IPS DF 6.9 (cell line): Measurements from ENCODE around the gene DIP2C.
"Not testable (repeated sequence)": the region's sequence is repeated elsewhere in the genome, so short reads cannot be mapped to it uniquely, and the experiment has no call there.

Source experiments
- DNase-seq: peaks from one replicate; pipeline ENCODE4 v3.0.0-alpha.2; 2013; ENCODE audit warnings: low read depth, low spot score
- H3K27ac ChIP-seq: one replicate; pipeline ENCODE4 v1.5.1; 2013; ENCODE audit warnings: low read length, control low read depth
- H3K27me3 ChIP-seq: 2 replicates; pipeline ENCODE4 v1.6.1; 2013; ENCODE audit warnings: mild to moderate bottlenecking, low read length; ENCODE audit not compliant: control insufficient read depth, insufficient read depth
- H3K36me3 ChIP-seq: 2 replicates; pipeline ENCODE4 v1.6.1; 2013; ENCODE audit warnings: low read length; ENCODE audit not compliant: control insufficient read depth, insufficient read depth
- H3K4me1 ChIP-seq: 2 replicates; pipeline ENCODE4 v1.6.1; 2013; ENCODE audit warnings: low read length; ENCODE audit not compliant: control insufficient read depth, insufficient read depth
- H3K4me3 ChIP-seq: 2 replicates; pipeline ENCODE4 v1.5.1; 2013; ENCODE audit warnings: mild to moderate bottlenecking, low read length
- H3K9me3 ChIP-seq: 2 replicates; pipeline ENCODE4 v1.6.1; 2013; ENCODE audit warnings: low read length, inconsistent platforms; ENCODE audit not compliant: control insufficient read depth, insufficient read depth
- WGBS: extraction: QIAGEN DNeasy Blood & Tissue Kit; methylation state at CpG from one replicate; pipeline ENCODE4 v1.1.7; 2013; ENCODE audit warnings: mixed read lengths, missing lambda C conversion rate; ENCODE audit not compliant: insufficient read length, insufficient coverage; 5-methylcytosine and 5-hydroxymethylcytosine counted together

DIP2C gene

DNA sequence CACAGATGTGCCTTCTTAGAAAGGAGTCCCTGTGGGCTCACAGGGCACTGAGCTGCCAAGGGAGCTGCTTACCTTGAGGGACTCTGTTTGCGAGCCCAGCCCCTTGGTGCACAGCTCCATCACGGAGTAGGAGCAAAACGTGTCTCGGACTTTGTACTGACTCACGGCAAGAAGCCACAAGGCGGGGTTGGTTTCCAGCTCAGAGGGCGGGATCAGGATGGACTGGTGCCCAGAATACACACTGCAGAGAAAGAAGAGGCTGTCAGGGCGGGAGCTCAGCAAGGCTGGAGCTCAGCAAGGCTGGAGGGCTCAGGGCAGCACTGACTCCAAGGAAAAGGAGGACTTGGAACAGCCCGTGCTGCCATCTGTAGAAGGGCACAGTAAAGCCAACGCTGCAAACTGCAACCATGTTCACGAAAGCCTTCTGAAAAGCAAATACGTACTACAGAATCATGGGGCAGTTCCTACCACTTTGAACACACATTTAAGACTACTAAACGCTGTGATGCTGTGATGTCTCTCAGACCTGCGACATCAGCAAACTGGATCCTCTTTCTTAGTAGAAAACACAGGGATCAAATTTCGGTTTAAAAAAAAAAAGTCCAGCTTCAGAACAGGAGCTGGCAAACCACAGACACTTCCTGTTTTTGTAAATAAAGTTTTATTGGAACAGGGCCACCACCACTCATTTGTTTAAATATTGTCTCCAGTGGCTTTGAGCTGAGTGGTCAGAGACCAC, 359.9 kb downstream of the DIP2C start:
- H3K9me3 ChIP-seq, result no peaks in the 10 kb centered on the region
- H3K27ac ChIP-seq, result no peak overlapping the region
- H3K36me3 ChIP-seq, result no peaks in the 10 kb centered on the region
- 0 out of 2 replicates have a peak, but pooled peaks cover 2% of the 10 kb centered on the region for H3K4me1 ChIP-seq
- H3K4me3 ChIP-seq, result no peak overlapping the region
- WGBS, result no CpG with 5 or more reads among the region's 15 CpGs
- no peaks in the 10 kb centered on the region for H3K27me3 ChIP-seq
- DNase-seq, result no peak

DNA sequence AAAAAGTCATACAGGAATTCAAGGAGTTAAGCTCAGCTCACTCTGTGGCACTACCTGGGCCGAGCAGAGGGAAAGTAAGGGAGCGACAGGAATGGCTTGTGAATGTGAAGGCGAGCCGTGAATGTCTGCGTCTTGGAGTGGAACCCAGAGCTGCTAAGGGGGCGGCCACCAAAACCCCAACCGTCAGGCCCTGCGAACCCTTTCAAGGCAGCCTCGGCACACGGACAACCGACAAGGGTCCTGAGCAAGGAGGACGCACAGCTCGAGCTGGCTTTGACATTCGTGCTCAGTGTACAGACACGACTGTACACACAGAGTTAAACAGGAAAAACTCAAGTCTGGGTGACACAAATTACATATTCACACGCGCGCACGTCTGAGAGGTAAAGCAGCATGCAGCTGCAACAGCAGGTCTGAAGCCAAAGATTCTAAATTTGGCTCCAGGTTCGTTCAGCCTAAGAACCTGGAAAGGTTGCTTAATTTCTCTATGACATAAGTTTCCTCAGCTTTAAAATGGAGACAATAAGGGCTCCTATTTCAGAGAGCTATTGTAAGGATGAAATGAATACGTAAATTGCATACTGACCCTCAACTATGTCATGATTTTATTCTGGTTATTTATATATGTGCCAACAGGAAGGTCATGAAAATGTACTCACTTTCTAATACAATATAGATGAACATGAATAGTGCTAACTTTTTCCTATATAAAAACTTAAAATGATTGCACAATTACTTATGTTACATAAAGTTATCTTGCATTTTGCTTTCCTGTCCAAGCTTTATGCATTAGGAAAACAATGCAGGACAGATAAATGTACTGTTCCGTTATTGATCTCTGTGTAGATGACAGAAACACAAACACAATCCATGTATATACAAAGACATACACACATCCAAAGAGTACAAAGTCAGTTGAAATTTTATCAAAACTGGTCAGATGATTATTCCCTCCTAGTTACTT, 361.3 kb downstream of the DIP2C start:
- H3K4me3 ChIP-seq, result no peak overlapping the region
- DNase-seq, result no peak
- H3K4me1 ChIP-seq, result 0 out of 2 replicates have a peak, but pooled peaks cover 2% of the 10 kb centered on the region
- no peak overlapping the region for H3K27ac ChIP-seq
- no peaks in the 10 kb centered on the region for H3K9me3 ChIP-seq
- WGBS, result no CpG with 5 or more reads among the region's 22 CpGs
- H3K36me3 ChIP-seq, result no peaks in the 10 kb centered on the region
- H3K27me3 ChIP-seq, result no peaks in the 10 kb centered on the region

DNA sequence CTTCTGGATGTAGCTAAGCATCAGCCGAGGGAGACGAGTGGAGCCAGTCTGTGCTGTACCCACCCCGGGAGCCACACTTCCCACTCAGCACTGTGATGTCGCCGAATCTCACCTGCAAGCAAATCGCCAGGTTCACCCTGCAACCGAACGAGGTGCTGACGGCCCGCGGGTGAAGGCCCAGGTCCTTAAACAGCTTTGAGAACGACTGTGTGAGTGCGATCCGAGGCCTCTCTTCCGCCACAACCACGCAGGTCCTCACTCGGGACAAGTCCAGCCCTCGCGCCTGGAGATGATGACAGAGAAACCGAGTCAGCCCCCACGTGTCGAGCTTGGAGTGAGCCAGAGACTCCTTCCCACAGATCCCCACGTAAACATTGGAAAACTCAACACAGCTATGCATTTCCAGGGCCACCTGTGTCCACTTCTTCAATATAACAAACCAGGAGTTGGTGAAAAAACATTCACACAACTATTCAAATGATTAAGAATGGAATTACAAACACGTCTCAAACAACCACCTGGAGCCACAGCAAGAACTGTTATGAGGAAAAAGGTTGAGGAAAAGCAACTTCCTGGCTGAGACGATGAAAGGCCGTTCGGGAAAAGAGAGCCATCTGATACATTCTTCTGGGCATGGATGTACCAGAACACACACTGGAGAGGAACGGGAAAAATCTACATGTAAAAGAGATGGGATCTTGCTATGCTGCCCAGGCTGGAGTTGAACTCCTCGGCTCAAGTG, 362.4 kb downstream of the DIP2C start:
- no peaks in the 10 kb centered on the region for H3K9me3 ChIP-seq
- 0 out of 2 replicates have a peak, but pooled peaks cover 2% of the 10 kb centered on the region for H3K4me1 ChIP-seq
- H3K4me3 ChIP-seq, result no peak overlapping the region
- H3K36me3 ChIP-seq, result no peaks in the 10 kb centered on the region
- no peak for DNase-seq
- no peak overlapping the region for H3K27ac ChIP-seq
- WGBS, result no CpG with 5 or more reads among the region's 29 CpGs
- H3K27me3 ChIP-seq, result no peaks in the 10 kb centered on the region

DNA sequence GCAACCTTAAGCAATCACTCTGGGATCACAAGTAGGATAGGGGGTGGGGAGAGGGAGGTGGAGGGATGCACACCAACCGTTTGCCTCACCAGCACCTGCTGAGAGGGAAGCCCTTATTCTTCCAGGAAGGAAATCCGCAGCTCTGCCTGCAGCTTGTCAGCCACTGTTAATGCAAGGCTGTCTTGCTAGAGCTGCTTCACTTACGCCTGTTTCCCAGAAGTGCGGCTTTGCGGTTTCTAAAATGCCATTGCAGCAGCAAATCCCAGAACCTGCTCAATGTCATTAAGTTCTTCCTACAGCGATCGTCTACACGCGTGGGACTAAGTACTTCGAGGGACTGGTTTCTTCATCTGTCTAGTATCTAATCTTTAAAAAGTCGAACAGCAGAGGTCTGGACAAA, 363.1 kb downstream of the DIP2C start:
- DNase-seq, result no peak
- H3K4me1 ChIP-seq, result 0 out of 2 replicates have a peak, but pooled peaks cover 2% of the 10 kb centered on the region
- H3K27ac ChIP-seq, result no peak overlapping the region
- no peaks in the 10 kb centered on the region for H3K36me3 ChIP-seq
- H3K27me3 ChIP-seq, result no peaks in the 10 kb centered on the region
- no CpG with 5 or more reads among the region's 11 CpGs for WGBS
- H3K4me3 ChIP-seq, result no peak overlapping the region
- no peaks in the 10 kb centered on the region for H3K9me3 ChIP-seq

DNA sequence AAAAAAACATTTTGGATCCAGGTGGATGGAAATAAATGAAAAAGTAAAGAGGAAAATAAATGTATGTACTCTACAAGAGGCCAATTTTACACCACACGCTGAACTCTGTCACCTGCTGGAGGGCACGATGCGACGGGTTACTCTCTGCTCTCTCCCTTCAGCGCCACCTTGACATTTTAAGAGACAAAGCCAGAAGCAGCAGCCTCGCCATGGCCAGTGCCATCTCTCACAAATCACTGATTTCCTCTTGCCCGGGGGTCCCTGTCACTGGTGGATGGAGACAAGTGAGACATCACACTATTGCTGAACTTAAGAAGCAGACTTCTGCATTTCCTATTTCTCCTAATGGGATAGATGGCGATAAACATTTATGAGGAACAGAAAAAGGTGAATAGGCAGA, 364.2 kb downstream of the DIP2C start:
- Histone ChIP-seq H3K9me3 (no peaks in the 10 kb centered on the region; the same call in 1 of the 2 replicates), H3K4me1 (0 out of 2 replicates have a peak, but pooled peaks cover 2% of the 10 kb centered on the region), H3K27ac (no peak overlapping the region), H3K27me3 (no peaks in the 10 kb centered on the region), H3K36me3 (no peaks in the 10 kb centered on the region), H3K4me3 (no peak overlapping the region)
- WGBS, result no CpG with 5 or more reads among the region's 8 CpGs
- no peak for DNase-seq

DNA sequence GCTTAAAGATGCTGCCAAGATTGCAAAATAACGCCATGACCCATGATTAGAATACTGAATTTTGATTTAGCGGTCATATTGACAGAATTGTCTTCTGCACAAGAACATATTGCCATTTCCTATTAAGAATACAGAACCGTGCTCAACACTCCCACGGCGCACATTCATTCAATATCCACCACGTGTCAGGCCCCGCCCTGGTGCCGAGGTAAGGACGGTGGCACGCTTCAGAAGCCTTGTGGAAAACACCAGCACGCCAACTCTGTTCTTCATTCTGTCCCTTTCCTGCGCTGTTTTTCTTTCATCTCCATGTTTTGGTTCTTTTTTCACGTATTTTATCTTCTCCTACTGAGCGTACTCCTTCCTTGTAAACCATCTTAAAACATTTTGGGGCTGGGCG, 364.9 kb downstream of the DIP2C start:
- Histone ChIP-seq H3K4me3 (no peak overlapping the region), H3K36me3 (no peaks in the 10 kb centered on the region), H3K9me3 (no peaks in the 10 kb centered on the region; the same call in 1 of the 2 replicates), H3K27me3 (no peaks in the 10 kb centered on the region), H3K4me1 (0 out of 2 replicates have a peak, but pooled peaks cover 2% of the 10 kb centered on the region), H3K27ac (no peak overlapping the region)
- WGBS, result no CpG with 5 or more reads among the region's 15 CpGs
- DNase-seq, result no peak

DNA sequence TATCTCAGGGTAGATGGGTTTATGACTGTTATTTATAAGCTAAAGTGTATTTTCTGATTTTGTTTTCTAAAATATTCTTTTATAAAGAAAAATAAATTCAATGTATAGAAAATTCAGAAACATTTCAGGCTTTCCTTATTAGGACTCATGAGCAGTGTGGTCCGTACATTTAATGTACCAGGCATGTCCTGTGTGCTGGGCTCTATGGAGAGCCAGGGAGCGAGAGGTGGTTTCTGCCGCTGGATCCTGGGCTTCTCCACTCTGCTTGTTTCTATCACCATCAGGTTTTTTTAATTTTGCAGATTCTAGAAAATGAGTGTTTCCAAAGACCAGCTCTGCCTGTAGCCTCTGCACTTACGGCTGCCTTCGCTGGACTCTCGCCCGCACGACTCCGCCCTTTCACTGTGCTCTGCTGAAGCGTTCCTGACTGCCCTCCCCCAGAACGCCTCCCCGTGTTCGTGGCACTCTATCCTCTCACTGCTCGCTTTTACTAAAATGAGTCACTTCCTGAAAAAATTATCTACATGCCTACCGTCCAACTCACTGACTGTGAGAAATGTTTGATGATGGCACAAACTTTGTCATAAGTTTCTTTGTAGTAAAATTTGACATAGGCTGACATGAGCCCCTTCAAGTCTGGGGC, 365.7 kb downstream of the DIP2C start:
- no peak for DNase-seq
- Histone ChIP-seq H3K4me1 (no peaks in the 10 kb centered on the region), H3K4me3 (no peak overlapping the region), H3K9me3 (no peaks in the 10 kb centered on the region; the same call in 1 of the 2 replicates), H3K27ac (no peak overlapping the region), H3K36me3 (no peaks in the 10 kb centered on the region), H3K27me3 (no peaks in the 10 kb centered on the region)
- WGBS, result no CpG with 5 or more reads among the region's 15 CpGs

DNA sequence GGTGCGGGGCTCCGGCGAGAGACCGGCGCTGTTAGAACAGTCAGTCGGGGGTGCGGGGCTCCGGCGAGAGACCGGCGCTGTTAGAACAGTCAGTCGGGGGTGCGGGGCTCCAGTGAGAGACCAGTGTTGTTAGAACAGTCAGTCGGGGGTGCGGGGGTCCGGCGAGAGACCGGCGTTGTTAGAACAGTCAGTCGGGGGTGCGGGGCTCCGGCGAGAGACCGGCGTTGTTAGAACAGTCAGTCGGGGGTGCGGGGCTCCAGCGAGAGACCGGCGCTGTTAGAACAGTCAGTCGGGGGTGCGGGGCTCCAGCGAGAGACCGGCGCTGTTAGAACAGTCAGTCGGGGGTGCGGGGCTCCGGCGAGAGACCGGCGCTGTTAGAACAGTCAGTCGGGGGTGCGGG, 366.4 kb downstream of the DIP2C start:
- not testable (repeated sequence) for H3K27me3 ChIP-seq, H3K4me3 ChIP-seq, DNase-seq, H3K9me3 ChIP-seq, H3K27ac ChIP-seq, H3K36me3 ChIP-seq, H3K4me1 ChIP-seq
- WGBS, result no CpG with 5 or more reads among the region's 43 CpGs

DNA sequence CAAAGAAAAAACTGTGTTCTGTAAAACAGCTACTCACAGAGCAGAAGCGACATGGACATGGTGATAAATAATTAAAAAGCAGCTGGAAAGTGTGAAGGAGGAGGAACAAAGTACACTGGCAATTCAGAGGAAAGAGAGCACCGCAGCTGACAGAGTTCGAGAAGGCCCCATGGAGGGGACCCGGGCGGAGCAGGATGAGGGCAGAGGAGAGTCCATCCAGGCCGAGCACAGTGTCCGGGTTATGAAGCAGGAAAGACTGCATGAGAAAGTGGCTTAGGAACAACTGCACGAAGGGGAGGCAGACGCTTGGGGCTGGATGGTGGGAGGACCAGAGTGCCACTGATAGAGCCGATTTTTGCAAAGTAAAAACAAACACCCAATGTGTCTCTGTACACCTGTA, 368.7 kb downstream of the DIP2C start:
- H3K36me3 ChIP-seq, result no peaks in the 10 kb centered on the region
- no peaks in the 10 kb centered on the region for H3K27me3 ChIP-seq
- WGBS, result no CpG with 5 or more reads among the region's 10 CpGs
- no peak overlapping the region for H3K27ac ChIP-seq
- no peaks in the 10 kb centered on the region for H3K4me1 ChIP-seq
- no peak overlapping the region for H3K4me3 ChIP-seq
- no peak for DNase-seq
- no peaks in the 10 kb centered on the region; the same call in 1 of the 2 replicates for H3K9me3 ChIP-seq
